K562 (cell line): ENCODE measurements around the gene HPCAL1. TPM values are rescaled to one million over a fixed set of nuclear protein-coding genes. Genes with fewer than 3 reads are reported as not detected.

Experiments
- ATAC-seq: fragments of 200-7000 bp; cut with Tn5 transposase; 3 replicates; pipeline ENCODE4 v1.9.1; 2020; ENCODE audit warnings: moderate library complexity
- BruUV-seq: library from RNA; stranded (reverse); fragments of 400-500 nt; replicated peaks from 2 replicates; lab custom pipeline; 2021; lab: Mats Ljungman, UMichigan
- CTCF ChIA-PET: fragments of 300-600 bp; formaldehyde crosslinking; extraction: SDS; loops from one replicate; lab custom pipeline; 2021; ENCODE audit warnings: low intra/inter-chr PET ratio; lab: Yijun Ruan, JAX
- POLR2A ChIA-PET: fragments of 300-600, 350-650 bp; sonication (Branson Sonifier 250); formaldehyde crosslinking; extraction: SDS; loops from one replicate; lab custom pipeline; 2021; ENCODE audit warnings: antibody characterized with exemption, inconsistent platforms; lab: Yijun Ruan, JAX
- DNase-seq, 4 experiments: peaks; one replicate each; pipeline versions ENCODE4 v3.0.0 to v3.0.0-alpha.2; 2011 to 2018; ENCODE audit warnings: low spot score in 3 of 4, mixed read lengths in 3 of 4; ENCODE audit errors: extremely low read depth in 1 of 4
- FAIRE-seq: peaks from 2 replicates; lab custom pipeline; 2011; peaks lifted over from hg19 to GRCh38; lab: Jason Lieb, UNC
- H2AFZ ChIP-seq: 2 replicates; pipeline ENCODE4 v1.6.0; 2011; ENCODE audit warnings: low read depth, low read length, control low read depth, inconsistent platforms
- H3K27ac ChIP-seq: fragments of 200-600 bp; 3 replicates; pipeline ENCODE4 v1.8.0; 2011; ENCODE audit warnings: low read depth, mild to moderate bottlenecking, control low read depth, inconsistent platforms, low read length, moderate library complexity, mixed read lengths; ENCODE audit errors: extremely low read depth
- H3K27me3 ChIP-seq, 2 experiments: fragments of 300-600 bp in 1 of 2; 2 replicates in 1 of 2; 3 replicates in 1 of 2; pipeline versions ENCODE4 v1.6.0 to v1.8.0; 2011; ENCODE audit warnings: inconsistent platforms in 2 of 2, low read length in 2 of 2, mild to moderate bottlenecking in 1 of 2, mixed read lengths in 1 of 2, moderate library complexity in 1 of 2; ENCODE audit not compliant: control insufficient read depth in 2 of 2, insufficient read depth in 2 of 2
- H3K36me3 ChIP-seq: fragments of 300-600 bp; 3 replicates; pipeline ENCODE4 v1.8.0; 2011; ENCODE audit warnings: mild to moderate bottlenecking, low read length, inconsistent platforms; ENCODE audit not compliant: control insufficient read depth, insufficient read depth
- H3K4me1 ChIP-seq, 2 experiments: fragments of 200-600 bp in 1 of 2; replicated peaks in 1 of 2; 2 replicates in 1 of 2; 3 replicates in 1 of 2; pipeline versions ENCODE4 v1.5.1 to v1.8.0; 2011; ENCODE audit warnings: inconsistent platforms in 2 of 2, low read length in 2 of 2, mild to moderate bottlenecking in 1 of 2, mixed read lengths in 1 of 2, moderate library complexity in 1 of 2; ENCODE audit not compliant: control insufficient read depth in 2 of 2, insufficient read depth in 2 of 2
- H3K4me2 ChIP-seq: 2 replicates; pipeline ENCODE4 v1.6.1; 2011; ENCODE audit warnings: low read length, control low read depth, inconsistent platforms, mixed read lengths; ENCODE audit not compliant: insufficient read depth
- H3K4me3 ChIP-seq: fragments of 200-600 bp; sonication (generic), shearing (Covaris generic); 2 replicates; pipeline ENCODE4 v1.5.1; 2016; ENCODE audit warnings: control low read depth, inconsistent platforms
- H3K79me2 ChIP-seq: fragments of 200-600 bp; 3 replicates; pipeline ENCODE4 v1.8.0; 2011; ENCODE audit warnings: low read length, inconsistent platforms; ENCODE audit not compliant: control insufficient read depth, insufficient read depth
- H3K9ac ChIP-seq, 2 experiments: 2 replicates each; pipeline versions ENCODE4 v1.6.0 to v1.6.1; 2011; ENCODE audit warnings: low read depth in 2 of 2, low read length in 2 of 2, control low read depth in 1 of 2, inconsistent platforms in 1 of 2, mild to moderate bottlenecking in 1 of 2, mixed read lengths in 1 of 2; ENCODE audit not compliant: insufficient read depth in 1 of 2
- H3K9me1 ChIP-seq: one replicate; pipeline ENCODE4 v1.6.0; 2011; ENCODE audit warnings: inconsistent platforms, mild to moderate bottlenecking, low read length, moderate library complexity; ENCODE audit not compliant: control insufficient read depth, insufficient read depth
- H3K9me3 ChIP-seq: replicated peaks from 2 replicates; pipeline ENCODE4 v1.5.1; 2011; ENCODE audit warnings: low read depth, low read length, inconsistent platforms; ENCODE audit not compliant: control insufficient read depth, insufficient read depth
- H4K20me1 ChIP-seq: replicated peaks from 2 replicates; pipeline ENCODE4 v1.6.1; 2011; ENCODE audit warnings: low read length, inconsistent platforms, mixed read lengths; ENCODE audit not compliant: control insufficient read depth, insufficient read depth
- ASH1L ChIP-seq: fragments of 450-650 bp; IDR thresholded peaks from 2 replicates; pipeline ENCODE4 v1.6.1; 2018; ENCODE audit warnings: borderline replicate concordance, mild to moderate bottlenecking, low read depth; ENCODE audit not compliant: partially characterized antibody
- CTCF ChIP-seq, 3 experiments: IDR thresholded peaks in 2 of 3; conservative IDR thresholded peaks in 1 of 3; 2 replicates each; pipeline ENCODE4 v1.5.1; 2011 to 2012; ENCODE audit warnings: low read length in 3 of 3, mild to moderate bottlenecking in 3 of 3, control low read depth in 2 of 3, improper control_type of control experiment in 1 of 3, inconsistent platforms in 1 of 3, low read depth in 1 of 3, mixed read lengths in 1 of 3, moderate library complexity in 1 of 3; ENCODE audit not compliant: insufficient read depth in 2 of 3
- ETV6 ChIP-seq, 3 experiments: fragments of 150-350 bp in 1 of 3; sonication (generic) in 1 of 3; formaldehyde crosslinking in 1 of 3; IDR thresholded peaks; 2 replicates each; pipeline versions ENCODE4 v1.6.1 to v1.8.0; 2014 to 2022; ENCODE audit warnings: borderline replicate concordance in 2 of 3, low read depth in 2 of 3, antibody characterized with exemption in 1 of 3, low read length in 1 of 3, mild to moderate bottlenecking in 1 of 3, missing genetic modification reagents in 1 of 3
- MCM7 ChIP-seq, 2 experiments: fragments of 450-650 bp; IDR thresholded peaks; 2 replicates each; pipeline ENCODE4 v1.6.1; 2016 to 2018
- POLR2H ChIP-seq: IDR thresholded peaks from 2 replicates; pipeline ENCODE4 v1.6.1; 2016; ENCODE audit warnings: missing genetic modification characterization, low read depth, mild to moderate bottlenecking, control low read depth, missing compliant biosample characterization, moderate library complexity
- SIN3A ChIP-seq, 2 experiments: fragments of 150-350 bp in 1 of 2; IDR thresholded peaks; 2 replicates each; pipeline ENCODE4 v1.6.1; 2011 to 2016; ENCODE audit warnings: borderline replicate concordance in 2 of 2, low read depth in 2 of 2, low read length in 2 of 2, mild to moderate bottlenecking in 2 of 2, moderate library complexity in 2 of 2; ENCODE audit not compliant: control insufficient read depth in 1 of 2
- TCFL5 ChIP-seq: fragments of 250-450 bp; sonication (Bioruptor Pico); conservative IDR thresholded peaks from 2 replicates; pipeline ENCODE4 v1.6.1; 2021; ENCODE audit warnings: mild to moderate bottlenecking, moderate library complexity, matching md5 sums
- TRIM28 ChIP-seq: fragments of 450-650 bp; IDR thresholded peaks from 2 replicates; pipeline ENCODE4 v1.6.1; 2017
- ZBTB7A ChIP-seq: IDR thresholded peaks from 2 replicates; pipeline ENCODE4 v1.6.1; 2011; ENCODE audit warnings: low read depth, mild to moderate bottlenecking, low read length, moderate library complexity, borderline replicate concordance; ENCODE audit not compliant: control insufficient read depth
- WGBS: fragments of 100-300 bp; shearing (Covaris generic); methylation state at CpG from one replicate; pipeline ENCODE4 v1.1.6; 2016; ENCODE audit warnings: low coverage, mixed read lengths; ENCODE audit not compliant: insufficient coverage; ENCODE audit errors: missing lambda C conversion rate; 5-methylcytosine and 5-hydroxymethylcytosine counted together
- in situ Hi-C: fragments of 300-500 bp; cut with MboI; formaldehyde crosslinking; loops from 4 replicates; pipeline ENCODE4 v1.15.0; 2018; ENCODE audit warnings: inconsistent platforms, mixed read lengths
- intact Hi-C: fragments of 100-400 bp; cut with micrococcal nuclease; formaldehyde crosslinking; loops from 2 replicates; pipeline ENCODE4 v1.14.2; 2022
- polyA plus RNA-seq, 8 experiments: library from polyadenylated mRNA; depleted of rRNA in 4 of 8; stranded (reverse) in 5 of 8; unstranded in 3 of 8; fragments of >200 nt; fragmentation: Nextera tagmentation in 2 of 8; fragmentation: Illumina TruSeq in 1 of 8; extraction: Ambion mirVana in 2 of 8; extraction: Trizol in 1 of 8; gene quantifications; 2 replicates each; pipeline versions ENCODE4 v1.2.1 to v1.2.3, GENCODE V29; 2011 to 2014; ENCODE audit warnings: inconsistent platforms in 1 of 8, missing spikeins in 1 of 8
- total RNA-seq, 7 experiments: library from RNA; depleted of rRNA in 6 of 7; stranded (reverse); fragments of >200 nt in 6 of 7; fragmentation: Illumina TruSeq in 2 of 7; extraction: Trizol in 2 of 7; gene quantifications; 2 replicates each; pipeline versions ENCODE4 v1.2.1 to v1.2.3, GENCODE V29; 2011 to 2021; ENCODE audit warnings: low replicate concordance in 1 of 7

Gene HPCAL1
- total and polyA plus RNA-seq, 9 of the 15 experiments (the other 6 are each of a cell fraction or from before 2014, with no cell fraction given): 2.7 to 65.5 (median 23.9) TPM

GRCh38 chr2:10473121-10473756 lies 170.5 kb downstream of the HPCAL1 start:
- peaks cover 4 to 26% of the 10 kb centered on the region in 2 experiments; a peak in 3 of 5 replicates for H3K27me3 ChIP-seq

GRCh38 chr2:10475221-10475722 lies 172.6 kb downstream of the HPCAL1 start:
- ATAC-seq: no peak
- intact Hi-C loops (no loop called here), in situ Hi-C loops (no loop called here)
- H4K20me1 ChIP-seq: no peaks in the 10 kb centered on the region
- peaks cover 3 to 18% of the 10 kb centered on the region in 2 experiments; a peak in 4 of 5 replicates for H3K4me1 ChIP-seq
- no peak for TF ChIP-seq ASH1L
- no peak for TF ChIP-seq CTCF (IDR thresholded peaks at IDR 0.05 in 2 of 3, conservative IDR thresholded peaks at IDR 0.05 in 1 of 3; ENCODE audit: insufficient read depth in 2 of 3, low read depth in 1 of 3, low read length in 3 of 3)
- TF ChIP-seq SIN3A (IDR thresholded peaks at IDR 0.05; ENCODE audit: borderline replicate concordance in 2 of 2, control insufficient read depth in 1 of 2, low read depth in 2 of 2, low read length in 2 of 2): no peak
- no peak for TF ChIP-seq TRIM28
- no peak for TF ChIP-seq POLR2H (tag)
- H3K9me3 ChIP-seq: no peaks in the 10 kb centered on the region
- ChIA-PET POLR2A (no interaction called here), CTCF (no interaction called here)
- H3K4me3 ChIP-seq: no peak overlapping the region
- no peaks in the 10 kb centered on the region for H3K36me3 ChIP-seq
- no peak for DNase-seq
- H3K4me2 ChIP-seq: no peak overlapping the region
- no peak for FAIRE-seq
- BruUV-seq: no TSS peak
- H3K9me1 ChIP-seq: no peaks in the 10 kb centered on the region
- no peak overlapping the region for H3K27ac ChIP-seq
- WGBS: 41% methylated on average over 20 of the region's 21 CpGs
- no peak overlapping the region for H2AFZ ChIP-seq
- no peaks in the 10 kb centered on the region for H3K79me2 ChIP-seq
- H3K9ac ChIP-seq: peak overlapping the region in 1 of 2 experiments; percentile 55; a peak in 1 of 4 replicates
- H3K27me3 ChIP-seq: peaks cover 4 to 34% of the 10 kb centered on the region in 2 experiments; a peak in 4 of 5 replicates

More at GRCh38 chr2:10473121-10473756, 170.5 kb downstream of the HPCAL1 start:
- BruUV-seq: no TSS peak
- no peaks in the 10 kb centered on the region for H3K79me2 ChIP-seq
- H3K4me3 ChIP-seq: no peak overlapping the region
- H3K4me1 ChIP-seq: peaks cover 3 to 12% of the 10 kb centered on the region in 2 experiments; a peak in 4 of 5 replicates
- no peak overlapping the region for H3K27ac ChIP-seq
- no peak overlapping the region; a peak in 1 of 4 replicates for H3K9ac ChIP-seq
- no peaks in the 10 kb centered on the region for H4K20me1 ChIP-seq
- no peaks in the 10 kb centered on the region for H3K36me3 ChIP-seq
- DNase-seq (no peak), ATAC-seq (no peak)
- POLR2A ChIA-PET: interaction anchor here (0.9 to 1.2 kb wide), 2 partner anchors 8 to 14 kb away, joined by 3 read pairs; no protein-coding TSS in a partner anchor
- no peaks in the 10 kb centered on the region for H3K9me3 ChIP-seq
- intact Hi-C loops: no loop called here
- no peak overlapping the region for H2AFZ ChIP-seq
- 8% methylated on average over 5 of the region's 5 CpGs for WGBS
- TF ChIP-seq ETV6 (IDR thresholded peaks at IDR 0.05; ENCODE audit: borderline replicate concordance in 1 of 2, low read depth in 2 of 2, low read length in 1 of 2): no peak
- TF ChIP-seq ETV6 (CRISPR knock-in tag; IDR thresholded peaks at IDR 0.05; ENCODE audit: borderline replicate concordance): no peak
- no peak for TF ChIP-seq ZBTB7A
- no peak for TF ChIP-seq TCFL5 (CRISPR knock-in tag)
- TF ChIP-seq MCM7 (IDR thresholded peaks at IDR 0.05): no peak
- TF ChIP-seq, all 486 proteins: peak for 0
- CTCF ChIA-PET: no interaction called here
- in situ Hi-C loops: no loop called here
- Histone ChIP-seq H3K9me1 (no peaks in the 10 kb centered on the region), H3K4me2 (no peak overlapping the region)
- FAIRE-seq: no peak
